ENCODE measurements around the gene DTNA.

Gene DTNA

DNA sequence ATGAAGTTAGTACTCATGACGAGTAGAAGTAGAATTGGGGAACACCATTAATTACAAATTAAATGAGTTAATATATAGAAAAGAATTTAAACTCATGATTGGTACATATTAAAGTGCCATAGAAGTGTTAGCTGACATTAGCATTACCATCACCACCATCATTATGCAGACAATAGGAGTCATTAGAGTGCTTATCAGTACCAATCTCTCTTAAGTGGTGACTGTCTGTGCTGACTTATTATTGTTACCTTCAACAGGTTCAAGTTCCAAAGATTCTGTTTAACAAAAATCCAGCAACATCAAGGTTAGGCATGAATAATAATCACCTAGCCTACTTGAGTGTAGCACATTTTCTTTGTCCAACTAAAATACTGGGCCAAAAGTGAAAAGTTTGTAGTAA, 222.3 kb downstream of the DTNA start:
- no peak for ATAC-seq (ENCODE audit: insufficient read depth, low read depth)
- Histone ChIP-seq H3K4me1 (ENCODE audit: insufficient read depth, low read length) (no peaks in the 10 kb centered on the region), H4K20me1 (ENCODE audit: insufficient read depth, low read length) (no peaks in the 10 kb centered on the region), H3K9ac (ENCODE audit: low read depth, low read length) (no peak overlapping the region), H2AFZ (ENCODE audit: low read depth, low read length) (no peak overlapping the region), H3K27ac (ENCODE audit: low read length) (no peak overlapping the region), H3K79me2 (ENCODE audit: insufficient read depth, low read length) (no peaks in the 10 kb centered on the region), H3K9me3 (ENCODE audit: insufficient read depth, low read length, severe bottlenecking) (no peaks in the 10 kb centered on the region), H3K27me3 (ENCODE audit: insufficient read depth, low read length, poor library complexity) (peaks cover 4% of the 10 kb centered on the region), H3K36me3 (ENCODE audit: insufficient read depth, low read length) (no peaks in the 10 kb centered on the region), H3K4me3 (ENCODE audit: low read depth in 1 of 2, low read length in 2 of 2) (no peak overlapping the region), H3K4me2 (ENCODE audit: insufficient read depth, low read length) (no peak overlapping the region)
- TF ChIP-seq EZH2 (IDR thresholded peaks at IDR 0.05; ENCODE audit: borderline replicate concordance, low read depth, low read length, severe bottlenecking): no peak
- TF ChIP-seq, protein P1, sequence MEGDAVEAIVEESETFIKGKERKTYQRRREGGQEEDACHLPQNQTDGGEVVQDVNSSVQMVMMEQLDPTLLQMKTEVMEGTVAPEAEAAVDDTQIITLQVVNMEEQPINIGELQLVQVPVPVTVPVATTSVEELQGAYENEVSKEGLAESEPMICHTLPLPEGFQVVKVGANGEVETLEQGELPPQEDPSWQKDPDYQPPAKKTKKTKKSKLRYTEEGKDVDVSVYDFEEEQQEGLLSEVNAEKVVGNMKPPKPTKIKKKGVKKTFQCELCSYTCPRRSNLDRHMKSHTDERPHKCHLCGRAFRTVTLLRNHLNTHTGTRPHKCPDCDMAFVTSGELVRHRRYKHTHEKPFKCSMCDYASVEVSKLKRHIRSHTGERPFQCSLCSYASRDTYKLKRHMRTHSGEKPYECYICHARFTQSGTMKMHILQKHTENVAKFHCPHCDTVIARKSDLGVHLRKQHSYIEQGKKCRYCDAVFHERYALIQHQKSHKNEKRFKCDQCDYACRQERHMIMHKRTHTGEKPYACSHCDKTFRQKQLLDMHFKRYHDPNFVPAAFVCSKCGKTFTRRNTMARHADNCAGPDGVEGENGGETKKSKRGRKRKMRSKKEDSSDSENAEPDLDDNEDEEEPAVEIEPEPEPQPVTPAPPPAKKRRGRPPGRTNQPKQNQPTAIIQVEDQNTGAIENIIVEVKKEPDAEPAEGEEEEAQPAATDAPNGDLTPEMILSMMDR (IDR thresholded peaks at IDR 0.05; ENCODE audit: borderline replicate concordance, extremely low read depth, low read length, poor library complexity, severe bottlenecking): no peak
- DNase-seq: no peak

DNA sequence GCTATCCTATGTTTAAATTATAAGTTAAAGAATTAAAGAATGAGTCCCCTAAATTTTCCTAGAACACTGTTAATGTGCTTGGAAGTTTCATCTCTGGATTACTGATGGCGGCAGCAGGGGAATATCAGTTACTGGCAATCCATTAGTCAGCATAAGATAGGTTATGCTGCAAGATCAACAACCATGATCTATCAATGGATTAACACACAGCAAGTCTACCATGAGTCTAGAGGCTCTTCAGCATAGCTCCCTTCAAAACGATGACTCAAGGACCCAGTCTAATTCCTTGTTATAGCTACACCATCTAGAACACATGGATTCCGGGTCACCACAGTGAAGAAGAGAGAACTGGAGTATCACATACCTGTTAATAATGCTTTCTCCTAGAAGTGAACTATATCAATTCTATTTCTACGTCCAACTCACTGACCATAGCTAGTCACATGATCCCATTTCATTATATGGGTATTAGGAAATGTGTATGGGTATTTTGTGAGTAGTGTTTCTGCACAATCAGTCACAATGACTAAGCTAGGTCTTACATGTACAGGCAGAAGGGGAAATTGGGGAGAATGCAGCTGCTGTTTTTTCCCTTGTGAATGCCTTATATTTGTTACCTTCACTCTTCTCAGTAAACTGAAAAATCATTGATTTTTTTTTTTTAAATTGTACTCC, 222.8 kb downstream of the DTNA start:
- DNase-seq (no peak), ATAC-seq (ENCODE audit: insufficient read depth, low read depth) (no peak)
- Histone ChIP-seq H3K27ac (ENCODE audit: low read length) (no peak overlapping the region), H3K4me3 (ENCODE audit: low read depth in 1 of 2, low read length in 2 of 2) (no peak overlapping the region), H4K20me1 (ENCODE audit: insufficient read depth, low read length) (no peaks in the 10 kb centered on the region), H2AFZ (ENCODE audit: low read depth, low read length) (no peak overlapping the region), H3K9ac (ENCODE audit: low read depth, low read length) (no peak overlapping the region), H3K4me1 (ENCODE audit: insufficient read depth, low read length) (no peaks in the 10 kb centered on the region), H3K9me3 (ENCODE audit: insufficient read depth, low read length, severe bottlenecking) (no peaks in the 10 kb centered on the region), H3K27me3 (ENCODE audit: insufficient read depth, low read length, poor library complexity) (peaks cover 8% of the 10 kb centered on the region), H3K4me2 (ENCODE audit: insufficient read depth, low read length) (no peak overlapping the region), H3K36me3 (ENCODE audit: insufficient read depth, low read length) (no peaks in the 10 kb centered on the region), H3K79me2 (ENCODE audit: insufficient read depth, low read length) (no peaks in the 10 kb centered on the region)
- TF ChIP-seq EZH2 (IDR thresholded peaks at IDR 0.05; ENCODE audit: borderline replicate concordance, low read depth, low read length, severe bottlenecking): no peak
- TF ChIP-seq, protein P1 (IDR thresholded peaks at IDR 0.05; ENCODE audit: borderline replicate concordance, extremely low read depth, low read length, poor library complexity, severe bottlenecking): no peak

DNA sequence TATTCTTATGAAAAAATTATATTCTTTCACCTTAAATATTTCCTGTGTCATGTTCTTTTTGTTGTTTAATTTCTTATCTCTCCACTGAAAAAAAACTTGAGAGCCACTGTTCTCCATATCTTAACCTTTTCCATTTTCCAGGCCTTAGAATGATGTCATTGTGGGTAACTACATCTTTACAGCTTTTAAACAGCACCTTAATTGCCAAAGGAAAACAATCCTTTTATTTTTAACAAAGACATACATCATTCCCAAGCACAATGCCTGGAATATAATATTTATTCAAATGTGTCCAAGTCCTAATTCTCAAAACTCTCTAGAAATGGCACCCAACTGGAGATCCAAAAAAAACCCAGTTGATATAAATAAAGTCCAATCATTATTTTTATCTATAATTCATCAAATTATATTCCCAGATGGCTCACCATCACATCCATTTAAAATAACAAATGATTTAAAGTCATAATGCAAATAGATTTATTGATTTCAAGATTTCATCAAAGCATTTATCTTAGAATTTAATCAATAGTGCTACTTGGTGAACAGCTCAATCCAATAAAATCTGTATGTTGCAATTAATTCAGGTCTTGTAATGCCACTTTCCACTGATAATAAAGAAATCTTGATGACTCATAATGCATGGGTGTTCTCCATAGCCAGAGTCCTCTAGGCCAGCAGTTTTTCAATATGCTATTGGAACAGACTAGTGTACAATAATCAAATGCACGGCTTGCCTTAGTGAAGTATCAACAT, 224.0 kb downstream of the DTNA start:
- no peak overlapping the region for H3K4me3 ChIP-seq (ENCODE audit: low read depth in 1 of 2, low read length in 2 of 2)
- ATAC-seq (ENCODE audit: insufficient read depth, low read depth) (no peak), DNase-seq (no peak)

More for the DNA sequence above, 224.0 kb downstream of the DTNA start:
- TF ChIP-seq, protein P1 (IDR thresholded peaks at IDR 0.05; ENCODE audit: borderline replicate concordance, extremely low read depth, low read length, poor library complexity, severe bottlenecking): no peak
- no peak for TF ChIP-seq EZH2 (IDR thresholded peaks at IDR 0.05; ENCODE audit: borderline replicate concordance, low read depth, low read length, severe bottlenecking)
- Histone ChIP-seq H3K36me3 (ENCODE audit: insufficient read depth, low read length) (no peaks in the 10 kb centered on the region), H3K27ac (ENCODE audit: low read length) (no peak overlapping the region), H2AFZ (ENCODE audit: low read depth, low read length) (no peak overlapping the region), H4K20me1 (ENCODE audit: insufficient read depth, low read length) (no peaks in the 10 kb centered on the region), H3K27me3 (ENCODE audit: insufficient read depth, low read length, poor library complexity) (peaks cover 12% of the 10 kb centered on the region), H3K4me1 (ENCODE audit: insufficient read depth, low read length) (no peaks in the 10 kb centered on the region), H3K4me2 (ENCODE audit: insufficient read depth, low read length) (no peak overlapping the region), H3K9me3 (ENCODE audit: insufficient read depth, low read length, severe bottlenecking) (no peaks in the 10 kb centered on the region), H3K9ac (ENCODE audit: low read depth, low read length) (no peak overlapping the region), H3K79me2 (ENCODE audit: insufficient read depth, low read length) (no peaks in the 10 kb centered on the region)

Data from DND-41 (cell line).